Measurements from ENCODE around the gene AHDC1.

The AHDC1 gene

DNA sequence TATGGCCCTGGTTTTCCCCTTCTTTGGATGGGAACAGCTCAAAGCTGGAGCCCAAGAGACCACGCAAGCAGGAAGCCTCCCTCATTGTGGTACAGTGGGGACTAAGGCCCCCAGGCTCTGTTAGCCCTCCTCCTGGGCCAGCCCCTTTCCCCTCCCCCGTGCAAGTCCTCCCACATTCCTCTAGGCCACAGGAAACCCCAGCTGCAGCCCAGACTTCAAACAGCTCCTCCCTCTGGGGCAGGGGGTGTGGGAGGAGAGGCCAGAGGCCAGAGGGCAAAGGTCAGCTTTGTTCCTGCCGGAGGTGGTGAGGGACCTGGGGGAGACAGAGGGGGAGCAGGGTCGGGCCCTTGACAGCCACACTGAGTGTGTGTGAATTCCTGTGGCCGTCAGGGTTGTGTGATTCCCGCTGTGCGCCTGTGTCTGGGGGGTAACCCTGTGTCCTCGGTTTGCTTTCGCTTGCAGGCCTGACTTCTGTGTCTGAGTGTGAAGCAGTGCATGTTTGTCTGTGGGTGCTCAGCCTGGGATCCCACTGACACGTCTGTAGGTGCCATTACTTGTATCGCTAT is 3.4 kb upstream of the AHDC1 start:
- TF ChIP-seq TEAD4 (IDR thresholded peaks at IDR 0.05) (no peak), CREB1 (IDR thresholded peaks at IDR 0.05; ENCODE audit: low read depth) (no peak), FOXM1 (IDR thresholded peaks at IDR 0.05; ENCODE audit: borderline replicate concordance, low read depth) (no peak), NFIC (IDR thresholded peaks at IDR 0.05) (no peak), YY1 (IDR thresholded peaks at IDR 0.05; ENCODE audit: low read depth) (no peak), TAF1 (IDR thresholded peaks at IDR 0.05; ENCODE audit: low read depth) (no peak), CEBPB (IDR thresholded peaks at IDR 0.05) (no peak), EP300 (IDR thresholded peaks at IDR 0.05; ENCODE audit: borderline replicate concordance) (no peak), MAX (IDR thresholded peaks at IDR 0.05) (no peak), USF1 (IDR thresholded peaks at IDR 0.05) (no peak), ZBTB7A (IDR thresholded peaks at IDR 0.05; ENCODE audit: low read depth) (no peak), EGR1 (IDR thresholded peaks at IDR 0.05) (no peak), TCF12 (IDR thresholded peaks at IDR 0.05; ENCODE audit: low read depth) (no peak), REST (IDR thresholded peaks at IDR 0.05; ENCODE audit: low read depth) (no peak), RAD21 (IDR thresholded peaks at IDR 0.05; ENCODE audit: low read depth) (no peak)

DNA sequence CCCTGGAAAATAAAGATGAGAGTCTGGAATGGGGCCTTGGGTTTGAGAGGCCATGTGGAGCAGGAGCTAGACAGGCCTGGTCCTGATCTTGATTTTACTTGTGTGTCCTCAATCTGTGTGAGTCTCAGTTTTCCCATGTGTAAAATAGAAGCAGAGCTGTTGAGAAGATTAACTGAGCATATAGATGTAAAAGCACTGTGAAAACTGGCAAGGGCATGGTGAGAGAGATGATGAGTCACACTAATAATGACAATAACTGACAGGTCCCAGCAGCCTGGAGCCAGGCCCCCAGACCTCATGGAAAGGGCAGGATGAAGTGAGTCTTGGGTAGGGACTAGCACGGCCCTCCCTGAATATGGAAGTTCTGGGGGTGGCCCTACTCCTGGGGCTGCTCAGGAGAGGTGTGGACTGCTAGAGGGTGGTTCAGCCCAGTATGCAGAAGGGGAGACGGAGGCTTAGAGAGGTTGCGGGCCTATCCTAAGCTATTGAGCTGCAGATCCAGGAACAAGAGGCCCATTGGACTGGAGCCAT is 2.8 kb upstream of the AHDC1 start:
- TF ChIP-seq MAX (IDR thresholded peaks at IDR 0.05) (no peak), CREB1 (IDR thresholded peaks at IDR 0.05; ENCODE audit: low read depth) (no peak), YY1 (IDR thresholded peaks at IDR 0.05; ENCODE audit: low read depth) (no peak), REST (IDR thresholded peaks at IDR 0.05; ENCODE audit: low read depth) (no peak), TCF12 (IDR thresholded peaks at IDR 0.05; ENCODE audit: low read depth) (no peak), EP300 (IDR thresholded peaks at IDR 0.05; ENCODE audit: borderline replicate concordance) (no peak), FOXM1 (IDR thresholded peaks at IDR 0.05; ENCODE audit: borderline replicate concordance, low read depth) (no peak), TAF1 (IDR thresholded peaks at IDR 0.05; ENCODE audit: low read depth) (no peak), EGR1 (IDR thresholded peaks at IDR 0.05) (no peak), CEBPB (IDR thresholded peaks at IDR 0.05) (no peak), RAD21 (IDR thresholded peaks at IDR 0.05; ENCODE audit: low read depth) (no peak), TEAD4 (IDR thresholded peaks at IDR 0.05) (no peak), ZBTB7A (IDR thresholded peaks at IDR 0.05; ENCODE audit: low read depth) (no peak), NFIC (IDR thresholded peaks at IDR 0.05) (no peak), USF1 (IDR thresholded peaks at IDR 0.05) (no peak)

DNA sequence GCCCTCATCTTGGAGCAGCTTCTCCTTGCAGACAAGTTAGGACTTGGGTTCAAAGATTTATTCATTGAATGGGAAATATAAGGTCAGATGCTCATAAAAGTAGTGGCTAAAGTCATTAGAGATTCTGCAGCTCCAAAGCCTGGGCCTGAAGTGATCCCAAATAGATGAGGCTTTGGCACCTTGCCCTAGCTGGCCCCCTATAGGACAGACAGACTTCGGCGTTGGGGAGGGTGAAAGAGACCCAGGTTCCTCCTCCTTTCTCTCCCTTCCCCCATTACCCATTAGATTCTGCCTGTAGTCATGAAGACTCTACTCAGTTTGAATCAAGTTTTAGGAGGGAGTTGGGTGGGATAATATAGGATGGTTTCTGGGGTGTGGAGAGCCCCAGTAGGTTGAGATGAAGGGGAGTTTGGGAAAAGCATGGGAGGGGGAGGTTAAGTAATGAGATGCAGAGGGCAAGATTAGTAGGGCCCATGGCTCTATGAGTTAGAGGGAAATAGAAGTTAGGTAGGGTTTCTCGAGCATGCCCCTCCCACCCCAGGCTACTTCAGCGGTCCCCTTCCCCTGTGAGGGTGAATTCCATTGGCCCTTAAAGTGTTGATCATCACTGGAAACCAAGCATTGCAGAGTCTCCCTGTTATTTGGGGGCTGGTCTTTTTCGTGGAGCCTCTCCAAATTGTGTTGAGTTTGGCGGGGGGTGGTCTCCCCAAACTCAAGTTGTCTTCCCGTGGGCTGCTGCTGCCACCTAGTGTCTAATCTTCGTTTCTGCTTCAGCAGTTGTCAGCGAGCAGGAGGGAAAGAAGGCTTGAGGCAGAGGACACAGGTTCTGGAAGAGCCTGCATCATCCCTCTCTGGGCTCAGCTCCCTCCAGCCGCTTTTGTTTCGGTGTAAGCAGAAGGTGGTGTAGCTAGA is 2.1 kb upstream of the AHDC1 start:
- TF ChIP-seq ZBTB7A (IDR thresholded peaks at IDR 0.05; ENCODE audit: low read depth) (peak; percentile 23; the same call in 1 of the 2 replicates), CREB1 (IDR thresholded peaks at IDR 0.05; ENCODE audit: low read depth) (no peak), RAD21 (IDR thresholded peaks at IDR 0.05; ENCODE audit: low read depth) (peak; percentile 98), EP300 (IDR thresholded peaks at IDR 0.05; ENCODE audit: borderline replicate concordance) (no peak), NFIC (IDR thresholded peaks at IDR 0.05) (peak; percentile 25; the same call in 1 of the 2 replicates), TAF1 (IDR thresholded peaks at IDR 0.05; ENCODE audit: low read depth) (no peak), FOXM1 (IDR thresholded peaks at IDR 0.05; ENCODE audit: borderline replicate concordance, low read depth) (no peak), YY1 (IDR thresholded peaks at IDR 0.05; ENCODE audit: low read depth) (no peak), TCF12 (IDR thresholded peaks at IDR 0.05; ENCODE audit: low read depth) (0 out of 2 replicates have a peak, but pooled peaks have one; percentile 12), MAX (IDR thresholded peaks at IDR 0.05) (no peak)

DNA sequence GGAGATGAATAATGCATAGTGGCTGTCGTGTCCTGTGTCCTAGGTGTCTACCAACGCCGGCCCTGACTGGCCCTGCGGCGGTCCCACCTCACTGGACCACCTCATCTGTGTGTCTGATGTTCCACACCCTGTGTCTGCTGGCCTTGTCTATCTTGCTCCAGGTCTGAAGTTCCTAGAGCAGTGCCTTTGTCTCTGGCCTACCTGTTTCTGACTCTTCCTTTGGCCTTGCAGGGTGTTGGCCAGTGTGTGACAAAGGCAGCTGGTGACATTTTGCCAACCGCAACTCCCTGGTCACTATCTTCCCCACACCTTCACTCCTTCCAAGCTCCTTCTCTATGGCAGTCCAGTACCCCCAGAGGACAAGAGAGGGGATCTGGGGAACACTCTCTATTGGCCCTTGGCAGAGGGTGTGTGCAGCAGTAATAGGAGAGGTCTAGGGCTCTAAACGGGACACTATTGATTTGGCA is 1.4 kb upstream of the AHDC1 start:
- no peak for TF ChIP-seq NFIC (IDR thresholded peaks at IDR 0.05)
- no peak for TF ChIP-seq TAF1 (IDR thresholded peaks at IDR 0.05; ENCODE audit: low read depth)
- no peak for TF ChIP-seq FOXM1 (IDR thresholded peaks at IDR 0.05; ENCODE audit: borderline replicate concordance, low read depth)
- no peak for TF ChIP-seq TCF12 (IDR thresholded peaks at IDR 0.05; ENCODE audit: low read depth)
- no peak for TF ChIP-seq ZBTB7A (IDR thresholded peaks at IDR 0.05; ENCODE audit: low read depth)
- TF ChIP-seq RAD21 (IDR thresholded peaks at IDR 0.05; ENCODE audit: low read depth), result no peak
- no peak for TF ChIP-seq TEAD4 (IDR thresholded peaks at IDR 0.05)
- no peak for TF ChIP-seq CREB1 (IDR thresholded peaks at IDR 0.05; ENCODE audit: low read depth)
- TF ChIP-seq REST (IDR thresholded peaks at IDR 0.05; ENCODE audit: low read depth), result no peak
- no peak for TF ChIP-seq MAX (IDR thresholded peaks at IDR 0.05)
- TF ChIP-seq EP300 (IDR thresholded peaks at IDR 0.05; ENCODE audit: borderline replicate concordance), result no peak
- no peak for TF ChIP-seq CEBPB (IDR thresholded peaks at IDR 0.05)

Data from Ishikawa (cell line).